ENCODE results near the gene CORIN.
A peak's percentile ranks its signal among the peaks of the same experiment; 100 is the strongest.

The CORIN gene

GRCh38 chr4:47686294-47686872 is 151.5 kb downstream of the CORIN start:
- WGBS, result 52% methylated on average over 8 of the region's 9 CpGs

DNA sequence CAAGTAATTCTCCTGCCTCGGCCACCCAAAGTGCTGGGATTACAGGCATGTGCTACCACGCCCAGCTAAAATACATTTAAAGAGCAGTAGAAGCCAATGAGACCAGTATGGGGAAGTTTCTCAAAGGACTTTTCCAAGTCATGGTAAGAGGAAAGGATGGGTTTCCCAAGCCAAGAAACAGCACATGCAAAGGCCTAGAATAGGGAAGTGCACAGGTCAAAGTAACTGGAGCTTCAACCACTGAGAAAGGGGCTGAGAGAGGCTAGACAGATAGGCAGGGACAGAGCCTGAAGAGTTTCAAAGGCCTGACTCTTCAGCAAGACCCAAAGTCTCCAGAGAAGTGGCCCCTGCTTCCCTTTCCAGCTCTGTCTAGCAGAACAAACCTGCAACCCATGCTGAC is 162.1 kb downstream of the CORIN start:
- H4K8ac ChIP-seq (ENCODE audit: low read length), result no peak overlapping the region
- no peaks in the 10 kb centered on the region for H3K9me3 ChIP-seq (ENCODE audit: control insufficient read depth, low read length)
- peaks cover 8 to 16% of the 10 kb centered on the region in 2 experiments for H3K27me3 ChIP-seq (ENCODE audit: control insufficient read depth in 1 of 2, insufficient read depth in 1 of 2, low read length in 2 of 2)
- H3K4me3 ChIP-seq (ENCODE audit: insufficient read depth in 1 of 2, low read depth in 1 of 2, low read length in 2 of 2), result no peak overlapping the region
- no peak overlapping the region for H3K4me2 ChIP-seq (ENCODE audit: low read length, poor library complexity, severe bottlenecking)
- H2BK120ac ChIP-seq (ENCODE audit: low read depth, low read length), result no peak overlapping the region
- H3K9ac ChIP-seq (ENCODE audit: low read length), result no peak overlapping the region
- no peak overlapping the region for H2BK15ac ChIP-seq (ENCODE audit: low read depth, poor library complexity, severe bottlenecking)
- H3K18ac ChIP-seq (ENCODE audit: low read depth in 1 of 2, low read length in 2 of 2), result no peak overlapping the region
- no peak overlapping the region for H3K23ac ChIP-seq (ENCODE audit: low read length in 2 of 2)
- H2AFZ ChIP-seq (ENCODE audit: low read depth, low read length), result no peak overlapping the region
- no peaks in the 10 kb centered on the region for H3K4me1 ChIP-seq (ENCODE audit: control insufficient read depth, insufficient read depth, low read depth, low read length)
- H3K14ac ChIP-seq (ENCODE audit: low read length in 2 of 2), result no peak overlapping the region
- no peaks in the 10 kb centered on the region for H3K79me1 ChIP-seq (replicated peaks; ENCODE audit: low read length, poor library complexity, severe bottlenecking)
- H3K36me3 ChIP-seq (ENCODE audit: control insufficient read depth in 1 of 2, insufficient read depth in 2 of 2, low read depth in 1 of 2, low read length in 2 of 2), result no peaks in the 10 kb centered on the region
- no peak overlapping the region for H3K4ac ChIP-seq (ENCODE audit: low read depth in 1 of 2, low read length in 2 of 2)
- no peak overlapping the region for H3K27ac ChIP-seq (ENCODE audit: low read length, poor library complexity, severe bottlenecking)
- DNase-seq, result no peak
- 92% methylated on average over 2 of the region's 2 CpGs for WGBS
- no peak overlapping the region for H2BK5ac ChIP-seq (ENCODE audit: low read depth, low read length, poor library complexity, severe bottlenecking)
- H4K91ac ChIP-seq (ENCODE audit: low read length), result no peak overlapping the region
- H2AK5ac ChIP-seq (ENCODE audit: low read length, severe bottlenecking), result no peak overlapping the region
- no peak overlapping the region for H2BK12ac ChIP-seq (ENCODE audit: low read length in 2 of 2)

More at GRCh38 chr4:47686294-47686872, 151.5 kb downstream of the CORIN start:
- H3K36me3 ChIP-seq (ENCODE audit: control insufficient read depth in 1 of 2, insufficient read depth in 2 of 2, low read depth in 1 of 2, low read length in 2 of 2), result no peaks in the 10 kb centered on the region
- H2BK15ac ChIP-seq (ENCODE audit: low read depth, poor library complexity, severe bottlenecking), result no peak overlapping the region
- no peak overlapping the region for H4K8ac ChIP-seq (ENCODE audit: low read length)
- no peak overlapping the region for H2AFZ ChIP-seq (ENCODE audit: low read depth, low read length)
- H3K79me1 ChIP-seq (replicated peaks; ENCODE audit: low read length, poor library complexity, severe bottlenecking), result no peaks in the 10 kb centered on the region
- H3K23ac ChIP-seq (ENCODE audit: low read length in 2 of 2), result no peak overlapping the region
- H3K9ac ChIP-seq (ENCODE audit: low read length), result no peak overlapping the region
- peak; percentile 59 for DNase-seq
- H4K91ac ChIP-seq (ENCODE audit: low read length), result no peak overlapping the region
- no peak overlapping the region for H3K18ac ChIP-seq (ENCODE audit: low read depth in 1 of 2, low read length in 2 of 2)
- H3K27me3 ChIP-seq (ENCODE audit: control insufficient read depth in 1 of 2, insufficient read depth in 1 of 2, low read length in 2 of 2), result peaks cover 6 to 11% of the 10 kb centered on the region in 2 experiments
- H3K4ac ChIP-seq (ENCODE audit: low read depth in 1 of 2, low read length in 2 of 2), result no peak overlapping the region
- H3K4me1 ChIP-seq (ENCODE audit: control insufficient read depth, insufficient read depth, low read depth, low read length), result no peaks in the 10 kb centered on the region
- H3K4me3 ChIP-seq (ENCODE audit: insufficient read depth in 1 of 2, low read depth in 1 of 2, low read length in 2 of 2), result no peak overlapping the region
- no peak overlapping the region for H2BK12ac ChIP-seq (ENCODE audit: low read length in 2 of 2)
- no peak overlapping the region for H3K27ac ChIP-seq (ENCODE audit: low read length, poor library complexity, severe bottlenecking)
- no peak overlapping the region for H3K14ac ChIP-seq (ENCODE audit: low read length in 2 of 2)
- no peak overlapping the region for H3K4me2 ChIP-seq (ENCODE audit: low read length, poor library complexity, severe bottlenecking)
- H2BK5ac ChIP-seq (ENCODE audit: low read depth, low read length, poor library complexity, severe bottlenecking), result no peak overlapping the region
- no peaks in the 10 kb centered on the region for H3K9me3 ChIP-seq (ENCODE audit: control insufficient read depth, low read length)
- H2AK5ac ChIP-seq (ENCODE audit: low read length, severe bottlenecking), result no peak overlapping the region
- no peak overlapping the region for H2BK120ac ChIP-seq (ENCODE audit: low read depth, low read length)

- Histone ChIP-seq H3K79me1 (replicated peaks; ENCODE audit: low read length, poor library complexity, severe bottlenecking) (no peaks in the 10 kb centered on the region), H3K23ac (ENCODE audit: low read length in 2 of 2) (no peak overlapping the region), H3K27me3 (ENCODE audit: control insufficient read depth in 1 of 2, insufficient read depth in 1 of 2, low read length in 2 of 2) (peaks cover 0 to 20% of the 10 kb centered on the region in 2 experiments), H2AFZ (ENCODE audit: low read depth, low read length) (no peak overlapping the region), H3K36me3 (ENCODE audit: control insufficient read depth in 1 of 2, insufficient read depth in 2 of 2, low read depth in 1 of 2, low read length in 2 of 2) (no peaks in the 10 kb centered on the region), H2BK120ac (ENCODE audit: low read depth, low read length) (no peak overlapping the region), H3K18ac (ENCODE audit: low read depth in 1 of 2, low read length in 2 of 2) (no peak overlapping the region), H3K4me1 (ENCODE audit: control insufficient read depth, insufficient read depth, low read depth, low read length) (no peaks in the 10 kb centered on the region), H3K9ac (ENCODE audit: low read length) (no peak overlapping the region), H2BK12ac (ENCODE audit: low read length in 2 of 2) (no peak overlapping the region), H2BK15ac (ENCODE audit: low read depth, poor library complexity, severe bottlenecking) (no peak overlapping the region), H4K8ac (ENCODE audit: low read length) (no peak overlapping the region), H3K4ac (ENCODE audit: low read depth in 1 of 2, low read length in 2 of 2) (no peak overlapping the region), H3K14ac (ENCODE audit: low read length in 2 of 2) (no peak overlapping the region), H3K4me3 (ENCODE audit: insufficient read depth in 1 of 2, low read depth in 1 of 2, low read length in 2 of 2) (no peak overlapping the region), H3K27ac (ENCODE audit: low read length, poor library complexity, severe bottlenecking) (no peak overlapping the region), H2AK5ac (ENCODE audit: low read length, severe bottlenecking) (no peak overlapping the region), H3K9me3 (ENCODE audit: control insufficient read depth, low read length) (no peaks in the 10 kb centered on the region), H3K4me2 (ENCODE audit: low read length, poor library complexity, severe bottlenecking) (no peak overlapping the region), H2BK5ac (ENCODE audit: low read depth, low read length, poor library complexity, severe bottlenecking) (no peak overlapping the region), H4K91ac (ENCODE audit: low read length) (no peak overlapping the region)
- DNase-seq, result no peak
- WGBS, result 94% methylated on average over 4 of the region's 4 CpGs
Observed at GRCh38 chr4:47674144-47674543, 163.7 kb downstream of the CORIN start.

- no peak overlapping the region for H3K4me3 ChIP-seq (ENCODE audit: insufficient read depth in 1 of 2, low read depth in 1 of 2, low read length in 2 of 2)
- peaks cover 2 to 21% of the 10 kb centered on the region in 2 experiments for H3K27me3 ChIP-seq (ENCODE audit: control insufficient read depth in 1 of 2, insufficient read depth in 1 of 2, low read length in 2 of 2)
- H3K14ac ChIP-seq (ENCODE audit: low read length in 2 of 2), result no peak overlapping the region
- no peak overlapping the region for H3K9ac ChIP-seq (ENCODE audit: low read length)
- H4K8ac ChIP-seq (ENCODE audit: low read length), result no peak overlapping the region
- whole genome bisulfite sequencing, result 87% methylated on average over 3 of the region's 3 CpGs
- no peak overlapping the region for H2AFZ ChIP-seq (ENCODE audit: low read depth, low read length)
- H3K79me1 ChIP-seq (replicated peaks; ENCODE audit: low read length, poor library complexity, severe bottlenecking), result no peaks in the 10 kb centered on the region
- no peak overlapping the region for H3K18ac ChIP-seq (ENCODE audit: low read depth in 1 of 2, low read length in 2 of 2)
- H2BK15ac ChIP-seq (ENCODE audit: low read depth, poor library complexity, severe bottlenecking), result no peak overlapping the region
- H3K23ac ChIP-seq (ENCODE audit: low read length in 2 of 2), result no peak overlapping the region
- no peaks in the 10 kb centered on the region for H3K4me1 ChIP-seq (ENCODE audit: control insufficient read depth, insufficient read depth, low read depth, low read length)
- no peaks in the 10 kb centered on the region for H3K9me3 ChIP-seq (ENCODE audit: control insufficient read depth, low read length)
- H3K36me3 ChIP-seq (ENCODE audit: control insufficient read depth in 1 of 2, insufficient read depth in 2 of 2, low read depth in 1 of 2, low read length in 2 of 2), result no peaks in the 10 kb centered on the region
- no peak for DNase-seq
- H2BK12ac ChIP-seq (ENCODE audit: low read length in 2 of 2), result no peak overlapping the region
- no peak overlapping the region for H3K4ac ChIP-seq (ENCODE audit: low read depth in 1 of 2, low read length in 2 of 2)
- no peak overlapping the region for H2BK5ac ChIP-seq (ENCODE audit: low read depth, low read length, poor library complexity, severe bottlenecking)
- H4K91ac ChIP-seq (ENCODE audit: low read length), result no peak overlapping the region
- no peak overlapping the region for H3K4me2 ChIP-seq (ENCODE audit: low read length, poor library complexity, severe bottlenecking)
- H2AK5ac ChIP-seq (ENCODE audit: low read length, severe bottlenecking), result no peak overlapping the region
- H3K27ac ChIP-seq (ENCODE audit: low read length, poor library complexity, severe bottlenecking), result no peak overlapping the region
- no peak overlapping the region for H2BK120ac ChIP-seq (ENCODE audit: low read depth, low read length)
Observed at GRCh38 chr4:47672696-47673095, 165.2 kb downstream of the CORIN start.
